Astrocyte of the cerebellum (primary cell): ENCODE results near the gene ACD.
A peak's percentile ranks its signal among the peaks of the same experiment; 100 is the strongest.

Experiments
- DNase-seq: peaks from one replicate; pipeline ENCODE4 v3.0.0-alpha.2; 2011; ENCODE audit warnings: low read depth
- H3K4me3 ChIP-seq: 2 replicates; pipeline ENCODE4 v1.5.1; 2011; ENCODE audit warnings: mild to moderate bottlenecking, low read depth, low read length, moderate library complexity
- CTCF ChIP-seq: IDR thresholded peaks from 2 replicates; pipeline ENCODE4 v1.5.1; 2012; ENCODE audit warnings: low read length, low read depth, moderate library complexity, mild to moderate bottlenecking; ENCODE audit errors: missing control alignments
- in situ Hi-C: cut with HindIII; loops from 2 replicates; pipeline ENCODE4 v1.10.0; 2017; ENCODE audit warnings: low sequenced_read_pairs

The ACD gene

GRCh38 chr16:67676516-67676915 lies 16.5 kb upstream of the ACD start:
- TF ChIP-seq CTCF = no peak
- H3K4me3 ChIP-seq = no peak overlapping the region
- no peak for DNase-seq
- in situ Hi-C loops = no loop called here

- in situ Hi-C loops = no loop called here
- no peak for TF ChIP-seq CTCF
- DNase-seq = no peak
- H3K4me3 ChIP-seq = no peak overlapping the region
Measured at GRCh38 chr16:67675999-67676398, 15.9 kb upstream of the ACD start.

- DNase-seq = no peak
- in situ Hi-C loops = no loop called here
- TF ChIP-seq CTCF = no peak
- no peak overlapping the region for H3K4me3 ChIP-seq
Measured at GRCh38 chr16:67675579-67675935, 15.5 kb upstream of the ACD start.

GRCh38 chr16:67674851-67675578 lies 15.0 kb upstream of the ACD start:
- DNase-seq = no peak
- no peak overlapping the region for H3K4me3 ChIP-seq
- in situ Hi-C loops = no loop called here
- TF ChIP-seq CTCF = no peak

- no peak for DNase-seq
- no peak for TF ChIP-seq CTCF
- in situ Hi-C loops = no loop called here
- H3K4me3 ChIP-seq = no peak overlapping the region
Measured at GRCh38 chr16:67673712-67674580, 13.9 kb upstream of the ACD start.

- in situ Hi-C loops = no loop called here
- TF ChIP-seq CTCF = peak; percentile 85
- H3K4me3 ChIP-seq = no peak overlapping the region
- peak; percentile 44 for DNase-seq
Measured at GRCh38 chr16:67672739-67673662, 12.9 kb upstream of the ACD start.
